Lower lobe of right lung (tissue), 2 donors: ENCODE results near the gene LAMP5. TPM values are rescaled to one million over a fixed set of nuclear protein-coding genes. Genes with fewer than 3 reads are reported as not detected.

Source experiments
- ATAC-seq, 2 donors: fragments of 200-7000 bp; cut with Tn5 transposase; one replicate each; pipeline ENCODE4 v1.9.1; 2020 to 2022; ENCODE audit warnings: mild to moderate bottlenecking in 2 of 2, moderate library complexity in 2 of 2
- DNase-seq: peaks from one replicate; pipeline ENCODE4 v3.0.0-alpha.2; 2020
- H3K27ac ChIP-seq: fragments of 200-600 bp; one replicate; pipeline ENCODE4 v1.8.0; 2022
- H3K27me3 ChIP-seq: fragments of 200-600 bp; one replicate; pipeline ENCODE4 v1.8.0; 2022; ENCODE audit warnings: low read depth
- H3K36me3 ChIP-seq: fragments of 200-600 bp; one replicate; pipeline ENCODE4 v1.8.0; 2022; ENCODE audit warnings: mild to moderate bottlenecking
- H3K4me1 ChIP-seq: fragments of 200-600 bp; one replicate; pipeline ENCODE4 v1.8.0; 2022
- H3K4me3 ChIP-seq: fragments of 200-600 bp; one replicate; pipeline ENCODE4 v1.8.0; 2022; ENCODE audit warnings: mild to moderate bottlenecking
- H3K9me3 ChIP-seq: fragments of 200-600 bp; one replicate; pipeline ENCODE4 v1.8.0; 2022
- intact Hi-C: fragments of 100-400 bp; cut with DNase I; formaldehyde crosslinking; loops from one replicate; pipeline ENCODE4 v1.11.0; 2022
- total RNA-seq: library from RNA; stranded (reverse); fragmentation: NEBNext Ultra II Directional; extraction: Animal tissue kit (Norgen Biotek cat#: 25700); gene quantifications from one replicate; pipeline ENCODE4 v1.2.1, GENCODE V29; 2021
- TF ChIP-seq, protein P1 (sequence below): fragments of 200-600 bp; IDR thresholded peaks from one replicate; pipeline ENCODE4 v1.8.0; 2022; ENCODE audit warnings: antibody characterized with exemption, mild to moderate bottlenecking
- donor health status: DM: no; HTN: yes; CAD: no; lungs with severe emphysema.

Gene LAMP5
- total RNA-seq, 1 donor from 2014 or later, result 0.41 TPM

- H3K27me3 ChIP-seq, result no peaks in the 10 kb centered on the region
- ATAC-seq (no peak), DNase-seq (no peak)
- no peak overlapping the region for H3K4me3 ChIP-seq
- no peak overlapping the region for H3K27ac ChIP-seq
- H3K9me3 ChIP-seq, result no peaks in the 10 kb centered on the region
- TF ChIP-seq, protein P1, sequence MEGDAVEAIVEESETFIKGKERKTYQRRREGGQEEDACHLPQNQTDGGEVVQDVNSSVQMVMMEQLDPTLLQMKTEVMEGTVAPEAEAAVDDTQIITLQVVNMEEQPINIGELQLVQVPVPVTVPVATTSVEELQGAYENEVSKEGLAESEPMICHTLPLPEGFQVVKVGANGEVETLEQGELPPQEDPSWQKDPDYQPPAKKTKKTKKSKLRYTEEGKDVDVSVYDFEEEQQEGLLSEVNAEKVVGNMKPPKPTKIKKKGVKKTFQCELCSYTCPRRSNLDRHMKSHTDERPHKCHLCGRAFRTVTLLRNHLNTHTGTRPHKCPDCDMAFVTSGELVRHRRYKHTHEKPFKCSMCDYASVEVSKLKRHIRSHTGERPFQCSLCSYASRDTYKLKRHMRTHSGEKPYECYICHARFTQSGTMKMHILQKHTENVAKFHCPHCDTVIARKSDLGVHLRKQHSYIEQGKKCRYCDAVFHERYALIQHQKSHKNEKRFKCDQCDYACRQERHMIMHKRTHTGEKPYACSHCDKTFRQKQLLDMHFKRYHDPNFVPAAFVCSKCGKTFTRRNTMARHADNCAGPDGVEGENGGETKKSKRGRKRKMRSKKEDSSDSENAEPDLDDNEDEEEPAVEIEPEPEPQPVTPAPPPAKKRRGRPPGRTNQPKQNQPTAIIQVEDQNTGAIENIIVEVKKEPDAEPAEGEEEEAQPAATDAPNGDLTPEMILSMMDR, result no peak
- no peaks in the 10 kb centered on the region for H3K4me1 ChIP-seq
- intact Hi-C loops, result no loop called here
- no peaks in the 10 kb centered on the region for H3K36me3 ChIP-seq
These were observed 52.6 kb downstream of the LAMP5 start for GRCh38 chr20:9566977-9567376.

GRCh38 chr20:9570612-9571011 lies 56.2 kb downstream of the LAMP5 start:
- no peak overlapping the region for H3K27ac ChIP-seq
- intact Hi-C loops, result no loop called here
- H3K36me3 ChIP-seq, result no peaks in the 10 kb centered on the region
- H3K27me3 ChIP-seq, result no peaks in the 10 kb centered on the region
- no peak overlapping the region for H3K4me3 ChIP-seq
- DNase-seq (no peak), ATAC-seq (no peak)
- TF ChIP-seq, protein P1, result no peak
- no peaks in the 10 kb centered on the region for H3K4me1 ChIP-seq
- H3K9me3 ChIP-seq, result no peaks in the 10 kb centered on the region

DNA sequence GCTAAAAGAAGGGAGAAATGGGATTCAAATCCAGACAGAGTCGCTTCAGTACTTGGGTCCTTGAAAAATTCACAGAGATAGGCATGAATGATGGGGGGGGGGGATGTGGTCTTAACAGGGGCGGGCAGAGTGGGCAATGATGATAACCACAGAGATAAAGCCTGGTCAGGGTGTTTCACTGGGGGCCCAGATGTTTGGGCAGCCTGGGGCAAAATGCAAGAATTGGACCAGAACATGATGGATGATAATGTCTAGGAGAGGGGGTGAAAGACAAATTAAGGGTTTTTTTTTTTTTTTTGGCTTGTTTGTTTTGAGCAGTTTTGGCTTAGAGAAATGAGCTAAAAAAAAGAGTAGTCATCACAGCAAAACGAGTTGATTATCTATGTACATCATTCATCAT lies 57.4 kb downstream of the LAMP5 start:
- ATAC-seq, result no peak
- H3K4me1 ChIP-seq, result no peaks in the 10 kb centered on the region
- no peaks in the 10 kb centered on the region for H3K36me3 ChIP-seq
- H3K27ac ChIP-seq, result no peak overlapping the region
- no peak for DNase-seq
- intact Hi-C loops, result no loop called here
- no peak overlapping the region for H3K4me3 ChIP-seq
- H3K27me3 ChIP-seq, result no peaks in the 10 kb centered on the region
- TF ChIP-seq, protein P1, result no peak
- no peaks in the 10 kb centered on the region for H3K9me3 ChIP-seq

GRCh38 chr20:9572670-9573069 lies 58.3 kb downstream of the LAMP5 start:
- no peak overlapping the region for H3K4me3 ChIP-seq
- ATAC-seq (no peak), DNase-seq (no peak)
- intact Hi-C loops, result no loop called here
- no peaks in the 10 kb centered on the region for H3K9me3 ChIP-seq
- H3K27ac ChIP-seq, result no peak overlapping the region
- H3K4me1 ChIP-seq, result no peaks in the 10 kb centered on the region
- H3K36me3 ChIP-seq, result no peaks in the 10 kb centered on the region
- TF ChIP-seq, protein P1, result no peak
- no peaks in the 10 kb centered on the region for H3K27me3 ChIP-seq

GRCh38 chr20:9573335-9574151 lies 59.2 kb downstream of the LAMP5 start:
- H3K4me3 ChIP-seq, result no peak overlapping the region
- ATAC-seq (no peak), DNase-seq (no peak)
- TF ChIP-seq, protein P1, result no peak
- intact Hi-C loops, result no loop called here
- H3K27ac ChIP-seq, result no peak overlapping the region
- no peaks in the 10 kb centered on the region for H3K27me3 ChIP-seq
- no peaks in the 10 kb centered on the region for H3K4me1 ChIP-seq
- H3K9me3 ChIP-seq, result no peaks in the 10 kb centered on the region
- no peaks in the 10 kb centered on the region for H3K36me3 ChIP-seq
